GM23338 (cell line): ENCODE results near the gene BAD. TPM values are rescaled to one million over a fixed set of nuclear protein-coding genes. Genes with fewer than 3 reads are reported as not detected.
"Not testable (repeated sequence)": the region's sequence is repeated elsewhere in the genome, so short reads cannot be mapped to it uniquely, and the experiment has no call there.

ENCODE experiments used
- ATAC-seq: fragments of 200-7000 bp; cut with Tn5 transposase; 3 replicates; pipeline ENCODE4 v1.9.1; 2020
- DNase-seq: peaks from one replicate; pipeline ENCODE4 v3.0.0-alpha.2; 2015; ENCODE audit warnings: low spot score
- H2AFZ ChIP-seq: fragments of 200-600 bp; sonication (generic); 2 replicates; pipeline ENCODE4 v1.8.0; 2016; ENCODE audit warnings: antibody characterized with exemption, mild to moderate bottlenecking, moderate library complexity
- H3F3A ChIP-seq: fragments of 200-600 bp; sonication (generic); replicated peaks from 2 replicates; pipeline ENCODE4 v1.8.0; 2017; ENCODE audit warnings: antibody characterized with exemption, mixed run types, low read depth
- H3K27ac ChIP-seq: fragments of 200-600 bp; sonication (generic); 2 replicates; pipeline ENCODE4 v1.6.1; 2016; ENCODE audit warnings: low read depth
- H3K27me3 ChIP-seq: fragments of 200-600 bp; sonication (generic); 2 replicates; pipeline ENCODE4 v1.8.0; 2016; ENCODE audit warnings: mild to moderate bottlenecking, mixed run types, moderate library complexity; ENCODE audit not compliant: insufficient read depth
- H3K36me3 ChIP-seq: fragments of 200-600 bp; sonication (generic); 2 replicates; pipeline ENCODE4 v1.8.0; 2016; ENCODE audit warnings: mild to moderate bottlenecking; ENCODE audit not compliant: insufficient read depth
- H3K4me1 ChIP-seq: fragments of 200-600 bp; sonication (generic); 2 replicates; pipeline ENCODE4 v1.8.0; 2016; ENCODE audit warnings: mild to moderate bottlenecking, moderate library complexity; ENCODE audit not compliant: insufficient read depth
- H3K4me2 ChIP-seq: fragments of 200-600 bp; sonication (generic); 2 replicates; pipeline ENCODE4 v1.7.1; 2017; ENCODE audit warnings: mixed run types
- H3K4me3 ChIP-seq: fragments of 200-600 bp; sonication (generic); 2 replicates; pipeline ENCODE4 v1.6.1; 2016; ENCODE audit warnings: mixed run types
- H3K79me2 ChIP-seq: fragments of 200-600 bp; sonication (generic); replicated peaks from 2 replicates; pipeline ENCODE4 v1.8.0; 2017; ENCODE audit warnings: mild to moderate bottlenecking; ENCODE audit not compliant: insufficient read depth
- H3K9me2 ChIP-seq: fragments of 200-600 bp; sonication (generic); 2 replicates; pipeline ENCODE4 v1.8.0; 2017; ENCODE audit not compliant: insufficient read depth
- H4K20me1 ChIP-seq: fragments of 200-600 bp; sonication (generic); replicated peaks from 2 replicates; pipeline ENCODE4 v1.8.0; 2017; ENCODE audit warnings: mild to moderate bottlenecking; ENCODE audit not compliant: insufficient read depth
- H3K27ac Mint-ChIP-seq: 2 replicates; pipeline ENCODE4 v1.8.0; 2020; ENCODE audit warnings: inconsistent platforms, mild to moderate bottlenecking, moderate library complexity, mixed read lengths
- H3K27me3 Mint-ChIP-seq: 3 replicates; pipeline ENCODE4 v1.8.0; 2022; ENCODE audit warnings: low read depth, mild to moderate bottlenecking, moderate library complexity, mixed read lengths, inconsistent platforms; ENCODE audit not compliant: insufficient read depth, poor library complexity
- H3K36me3 Mint-ChIP-seq: 3 replicates; pipeline ENCODE4 v1.8.0; 2021; ENCODE audit warnings: low read depth, mild to moderate bottlenecking, inconsistent platforms, moderate library complexity, mixed read lengths
- H3K4me1 Mint-ChIP-seq: 3 replicates; pipeline ENCODE4 v1.8.0; 2020; ENCODE audit warnings: mild to moderate bottlenecking, inconsistent platforms, mixed read lengths
- H3K4me3 Mint-ChIP-seq: 3 replicates; pipeline ENCODE4 v1.8.0; 2021; ENCODE audit warnings: moderate library complexity, mild to moderate bottlenecking, inconsistent platforms, mixed read lengths
- H3K9me3 Mint-ChIP-seq: 3 replicates; pipeline ENCODE4 v1.8.0; 2020; ENCODE audit warnings: moderate library complexity, mild to moderate bottlenecking, inconsistent platforms, mixed read lengths
- CREB1 ChIP-seq: fragments of 250-450 bp; sonication (Bioruptor Pico); IDR thresholded peaks from 2 replicates; pipeline ENCODE4 v1.5.0; 2020; ENCODE audit warnings: low read depth, mild to moderate bottlenecking, moderate library complexity
- EZH2 ChIP-seq: fragments of 200-600 bp; sonication (generic); IDR thresholded peaks from one replicate; pipeline ENCODE4 v1.8.0; 2017; ENCODE audit warnings: antibody characterized with exemption, mild to moderate bottlenecking, low read depth; ENCODE audit not compliant: unreplicated experiment
- JUNB ChIP-seq: IDR thresholded peaks from one replicate; pipeline ENCODE4 v1.6.1; 2016; ENCODE audit warnings: antibody characterized with exemption; ENCODE audit not compliant: unreplicated experiment
- NANOG ChIP-seq: IDR thresholded peaks from 2 replicates; pipeline ENCODE4 v1.6.1; 2016; ENCODE audit warnings: antibody characterized with exemption, borderline replicate concordance
- POLR2AphosphoS5 ChIP-seq: IDR thresholded peaks from 2 replicates; pipeline ENCODE4 v1.6.1; 2016; ENCODE audit warnings: antibody characterized with exemption, low read depth
- STAT1 ChIP-seq: IDR thresholded peaks from one replicate; pipeline ENCODE4 v1.6.1; 2016; ENCODE audit warnings: antibody characterized with exemption; ENCODE audit not compliant: unreplicated experiment
- ZNF114 ChIP-seq: fragments of 250-450 bp; sonication (Bioruptor Pico); IDR thresholded peaks from 2 replicates; pipeline ENCODE4 v1.5.0; 2020; ENCODE audit warnings: mild to moderate bottlenecking, moderate library complexity
- ZNF331 ChIP-seq: fragments of 250-450 bp; sonication (Bioruptor Pico); IDR thresholded peaks from 2 replicates; pipeline ENCODE4 v1.5.0; 2020; ENCODE audit warnings: low read depth, mild to moderate bottlenecking, moderate library complexity
- polyA plus RNA-seq: library from polyadenylated mRNA; unstranded; fragments of >200 nt; fragmentation: Nextera tagmentation; extraction: Ambion mirVana; gene quantifications from 2 replicates; pipeline ENCODE4 v1.2.1, GENCODE V29; 2016
- total RNA-seq: library from RNA; depleted of rRNA; stranded (reverse); fragments of >200 nt; shearing (Covaris generic); gene quantifications from 2 replicates; pipeline ENCODE4 v1.2.3, GENCODE V29; 2014
- TF ChIP-seq, protein P1 (sequence below): IDR thresholded peaks from 2 replicates; pipeline ENCODE4 v1.6.1; 2016; ENCODE audit warnings: antibody characterized with exemption
- TF ChIP-seq, protein P2 (sequence below), 2 experiments: fragments of 200-600 bp in 1 of 2; sonication (generic) in 1 of 2; conservative IDR thresholded peaks; 2 replicates each; pipeline versions ENCODE4 v1.5.1 to v1.6.1; 2016 to 2017; ENCODE audit warnings: antibody characterized with exemption in 2 of 2, low read depth in 2 of 2, mild to moderate bottlenecking in 2 of 2, moderate library complexity in 1 of 2
- TF ChIP-seq, protein P3 (sequence below): fragments of 250-450 bp; sonication (Bioruptor Pico); IDR thresholded peaks from 2 replicates; pipeline ENCODE4 v1.5.0; 2020; ENCODE audit warnings: mild to moderate bottlenecking, moderate library complexity

The BAD gene
- total and polyA plus RNA-seq, 2 experiments from 2014 or later = 46.3 to 46.4 TPM

DNA sequence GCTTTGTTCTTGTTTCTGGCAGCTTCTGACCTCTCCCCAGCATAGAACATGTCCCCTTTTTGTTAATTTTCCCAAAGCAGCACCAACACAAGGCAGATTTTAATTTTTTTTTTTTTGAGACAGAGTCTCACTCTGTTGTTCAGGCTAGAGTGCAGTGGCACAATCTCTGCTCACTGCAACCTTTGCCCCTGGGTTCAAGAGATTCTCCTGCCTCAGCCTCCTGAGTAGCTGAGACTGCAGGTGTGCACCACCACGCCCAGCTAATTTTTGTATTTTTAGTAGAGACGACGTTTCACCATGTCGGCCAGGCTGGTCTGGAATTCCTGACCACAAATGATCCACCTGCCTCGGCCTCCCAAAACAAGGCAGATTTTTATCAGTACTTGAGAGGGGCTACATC lies 23.3 kb upstream of the BAD start:
- not testable (repeated sequence) for H2AFZ ChIP-seq, H3K27me3 ChIP-seq, H3K27ac ChIP-seq, ATAC-seq, H3K9me2 ChIP-seq, H4K20me1 ChIP-seq, H3K9me3 Mint-ChIP-seq, H3K36me3 ChIP-seq, DNase-seq, H3K4me1 ChIP-seq, H3F3A ChIP-seq, H3K27ac Mint-ChIP-seq, H3K4me2 ChIP-seq, H3K4me3 ChIP-seq
- Mint-ChIP-seq H3K27me3 (peaks cover 23% of the 10 kb centered on the region), H3K4me3 (peak overlapping the region; percentile 29; the same call in 2 of the 3 replicates), H3K4me1 (peaks cover 14% of the 10 kb centered on the region), H3K36me3 (peaks cover 13% of the 10 kb centered on the region; the same call in 2 of the 3 replicates)
- H3K79me2 ChIP-seq = peaks cover 39% of the 10 kb centered on the region

DNA sequence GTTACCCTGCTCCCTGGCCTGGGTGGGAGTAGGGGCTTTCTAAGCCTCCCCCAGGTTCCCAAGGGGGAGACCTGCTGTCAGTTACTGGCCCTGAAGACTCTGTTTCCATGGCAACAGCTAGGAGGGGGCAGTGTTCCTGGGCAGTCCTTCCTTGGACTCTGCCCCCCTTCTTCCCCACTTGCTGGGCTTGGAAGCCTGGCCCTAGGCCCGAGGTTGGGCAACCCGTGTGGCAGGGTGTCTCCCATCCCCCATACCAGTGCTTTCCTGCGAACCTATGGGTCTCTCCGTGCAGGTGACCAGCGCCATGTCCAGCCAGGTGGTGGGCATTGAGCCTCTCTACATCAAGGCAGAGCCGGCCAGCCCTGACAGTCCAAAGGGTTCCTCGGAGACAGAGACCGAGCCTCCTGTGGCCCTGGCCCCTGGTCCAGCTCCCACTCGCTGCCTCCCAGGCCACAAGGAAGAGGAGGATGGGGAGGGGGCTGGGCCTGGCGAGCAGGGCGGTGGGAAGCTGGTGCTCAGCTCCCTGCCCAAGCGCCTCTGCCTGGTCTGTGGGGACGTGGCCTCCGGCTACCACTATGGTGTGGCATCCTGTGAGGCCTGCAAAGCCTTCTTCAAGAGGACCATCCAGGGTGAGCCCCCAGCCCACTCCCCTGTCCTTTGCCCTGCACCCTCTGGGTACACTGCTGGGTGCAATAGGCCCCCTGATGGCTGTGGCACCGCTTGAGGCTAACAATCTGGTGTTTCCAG lies 22.6 kb upstream of the BAD start:
- peaks cover 14% of the 10 kb centered on the region for H3K4me1 Mint-ChIP-seq
- H3K27ac ChIP-seq = no peak overlapping the region
- H3K27me3 Mint-ChIP-seq = peaks cover 18% of the 10 kb centered on the region
- ATAC-seq (no peak), DNase-seq (no peak)
- peak overlapping the region; percentile 90 for H3K4me2 ChIP-seq
- H2AFZ ChIP-seq = no peak overlapping the region
- no peaks in the 10 kb centered on the region; the same call in 1 of the 2 replicates for H4K20me1 ChIP-seq
- H3K27ac Mint-ChIP-seq = no peak overlapping the region; the same call in 1 of the 2 replicates
- peaks cover 7% of the 10 kb centered on the region for H3F3A ChIP-seq
- peaks cover 13% of the 10 kb centered on the region for H3K27me3 ChIP-seq
- H3K4me3 ChIP-seq = peak overlapping the region; percentile 91
- H3K4me1 ChIP-seq = peaks cover 9% of the 10 kb centered on the region; the same call in 1 of the 2 replicates
- peaks cover 10% of the 10 kb centered on the region; the same call in 2 of the 3 replicates for H3K36me3 Mint-ChIP-seq
- H3K4me3 Mint-ChIP-seq = peak overlapping the region; percentile 100
- H3K9me3 Mint-ChIP-seq = no peaks in the 10 kb centered on the region; the same call in 2 of the 3 replicates
- H3K9me2 ChIP-seq = no peaks in the 10 kb centered on the region
- H3K36me3 ChIP-seq = no peaks in the 10 kb centered on the region
- peaks cover 36% of the 10 kb centered on the region for H3K79me2 ChIP-seq
- TF ChIP-seq, protein P1, sequence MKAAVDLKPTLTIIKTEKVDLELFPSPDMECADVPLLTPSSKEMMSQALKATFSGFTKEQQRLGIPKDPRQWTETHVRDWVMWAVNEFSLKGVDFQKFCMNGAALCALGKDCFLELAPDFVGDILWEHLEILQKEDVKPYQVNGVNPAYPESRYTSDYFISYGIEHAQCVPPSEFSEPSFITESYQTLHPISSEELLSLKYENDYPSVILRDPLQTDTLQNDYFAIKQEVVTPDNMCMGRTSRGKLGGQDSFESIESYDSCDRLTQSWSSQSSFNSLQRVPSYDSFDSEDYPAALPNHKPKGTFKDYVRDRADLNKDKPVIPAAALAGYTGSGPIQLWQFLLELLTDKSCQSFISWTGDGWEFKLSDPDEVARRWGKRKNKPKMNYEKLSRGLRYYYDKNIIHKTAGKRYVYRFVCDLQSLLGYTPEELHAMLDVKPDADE = no peak
- TF ChIP-seq, protein P2, sequence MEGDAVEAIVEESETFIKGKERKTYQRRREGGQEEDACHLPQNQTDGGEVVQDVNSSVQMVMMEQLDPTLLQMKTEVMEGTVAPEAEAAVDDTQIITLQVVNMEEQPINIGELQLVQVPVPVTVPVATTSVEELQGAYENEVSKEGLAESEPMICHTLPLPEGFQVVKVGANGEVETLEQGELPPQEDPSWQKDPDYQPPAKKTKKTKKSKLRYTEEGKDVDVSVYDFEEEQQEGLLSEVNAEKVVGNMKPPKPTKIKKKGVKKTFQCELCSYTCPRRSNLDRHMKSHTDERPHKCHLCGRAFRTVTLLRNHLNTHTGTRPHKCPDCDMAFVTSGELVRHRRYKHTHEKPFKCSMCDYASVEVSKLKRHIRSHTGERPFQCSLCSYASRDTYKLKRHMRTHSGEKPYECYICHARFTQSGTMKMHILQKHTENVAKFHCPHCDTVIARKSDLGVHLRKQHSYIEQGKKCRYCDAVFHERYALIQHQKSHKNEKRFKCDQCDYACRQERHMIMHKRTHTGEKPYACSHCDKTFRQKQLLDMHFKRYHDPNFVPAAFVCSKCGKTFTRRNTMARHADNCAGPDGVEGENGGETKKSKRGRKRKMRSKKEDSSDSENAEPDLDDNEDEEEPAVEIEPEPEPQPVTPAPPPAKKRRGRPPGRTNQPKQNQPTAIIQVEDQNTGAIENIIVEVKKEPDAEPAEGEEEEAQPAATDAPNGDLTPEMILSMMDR (conservative IDR thresholded peaks at IDR 0.05; ENCODE audit: low read depth in 2 of 2) = no peak
- TF ChIP-seq POLR2AphosphoS5 (no peak), EZH2 (no peak), ZNF331 (CRISPR knock-in tag) (no peak), NANOG (no peak), CREB1 (CRISPR knock-in tag) (no peak), ZNF114 (CRISPR knock-in tag) (no peak), JUNB (no peak), STAT1 (no peak)
- TF ChIP-seq, protein P3, sequence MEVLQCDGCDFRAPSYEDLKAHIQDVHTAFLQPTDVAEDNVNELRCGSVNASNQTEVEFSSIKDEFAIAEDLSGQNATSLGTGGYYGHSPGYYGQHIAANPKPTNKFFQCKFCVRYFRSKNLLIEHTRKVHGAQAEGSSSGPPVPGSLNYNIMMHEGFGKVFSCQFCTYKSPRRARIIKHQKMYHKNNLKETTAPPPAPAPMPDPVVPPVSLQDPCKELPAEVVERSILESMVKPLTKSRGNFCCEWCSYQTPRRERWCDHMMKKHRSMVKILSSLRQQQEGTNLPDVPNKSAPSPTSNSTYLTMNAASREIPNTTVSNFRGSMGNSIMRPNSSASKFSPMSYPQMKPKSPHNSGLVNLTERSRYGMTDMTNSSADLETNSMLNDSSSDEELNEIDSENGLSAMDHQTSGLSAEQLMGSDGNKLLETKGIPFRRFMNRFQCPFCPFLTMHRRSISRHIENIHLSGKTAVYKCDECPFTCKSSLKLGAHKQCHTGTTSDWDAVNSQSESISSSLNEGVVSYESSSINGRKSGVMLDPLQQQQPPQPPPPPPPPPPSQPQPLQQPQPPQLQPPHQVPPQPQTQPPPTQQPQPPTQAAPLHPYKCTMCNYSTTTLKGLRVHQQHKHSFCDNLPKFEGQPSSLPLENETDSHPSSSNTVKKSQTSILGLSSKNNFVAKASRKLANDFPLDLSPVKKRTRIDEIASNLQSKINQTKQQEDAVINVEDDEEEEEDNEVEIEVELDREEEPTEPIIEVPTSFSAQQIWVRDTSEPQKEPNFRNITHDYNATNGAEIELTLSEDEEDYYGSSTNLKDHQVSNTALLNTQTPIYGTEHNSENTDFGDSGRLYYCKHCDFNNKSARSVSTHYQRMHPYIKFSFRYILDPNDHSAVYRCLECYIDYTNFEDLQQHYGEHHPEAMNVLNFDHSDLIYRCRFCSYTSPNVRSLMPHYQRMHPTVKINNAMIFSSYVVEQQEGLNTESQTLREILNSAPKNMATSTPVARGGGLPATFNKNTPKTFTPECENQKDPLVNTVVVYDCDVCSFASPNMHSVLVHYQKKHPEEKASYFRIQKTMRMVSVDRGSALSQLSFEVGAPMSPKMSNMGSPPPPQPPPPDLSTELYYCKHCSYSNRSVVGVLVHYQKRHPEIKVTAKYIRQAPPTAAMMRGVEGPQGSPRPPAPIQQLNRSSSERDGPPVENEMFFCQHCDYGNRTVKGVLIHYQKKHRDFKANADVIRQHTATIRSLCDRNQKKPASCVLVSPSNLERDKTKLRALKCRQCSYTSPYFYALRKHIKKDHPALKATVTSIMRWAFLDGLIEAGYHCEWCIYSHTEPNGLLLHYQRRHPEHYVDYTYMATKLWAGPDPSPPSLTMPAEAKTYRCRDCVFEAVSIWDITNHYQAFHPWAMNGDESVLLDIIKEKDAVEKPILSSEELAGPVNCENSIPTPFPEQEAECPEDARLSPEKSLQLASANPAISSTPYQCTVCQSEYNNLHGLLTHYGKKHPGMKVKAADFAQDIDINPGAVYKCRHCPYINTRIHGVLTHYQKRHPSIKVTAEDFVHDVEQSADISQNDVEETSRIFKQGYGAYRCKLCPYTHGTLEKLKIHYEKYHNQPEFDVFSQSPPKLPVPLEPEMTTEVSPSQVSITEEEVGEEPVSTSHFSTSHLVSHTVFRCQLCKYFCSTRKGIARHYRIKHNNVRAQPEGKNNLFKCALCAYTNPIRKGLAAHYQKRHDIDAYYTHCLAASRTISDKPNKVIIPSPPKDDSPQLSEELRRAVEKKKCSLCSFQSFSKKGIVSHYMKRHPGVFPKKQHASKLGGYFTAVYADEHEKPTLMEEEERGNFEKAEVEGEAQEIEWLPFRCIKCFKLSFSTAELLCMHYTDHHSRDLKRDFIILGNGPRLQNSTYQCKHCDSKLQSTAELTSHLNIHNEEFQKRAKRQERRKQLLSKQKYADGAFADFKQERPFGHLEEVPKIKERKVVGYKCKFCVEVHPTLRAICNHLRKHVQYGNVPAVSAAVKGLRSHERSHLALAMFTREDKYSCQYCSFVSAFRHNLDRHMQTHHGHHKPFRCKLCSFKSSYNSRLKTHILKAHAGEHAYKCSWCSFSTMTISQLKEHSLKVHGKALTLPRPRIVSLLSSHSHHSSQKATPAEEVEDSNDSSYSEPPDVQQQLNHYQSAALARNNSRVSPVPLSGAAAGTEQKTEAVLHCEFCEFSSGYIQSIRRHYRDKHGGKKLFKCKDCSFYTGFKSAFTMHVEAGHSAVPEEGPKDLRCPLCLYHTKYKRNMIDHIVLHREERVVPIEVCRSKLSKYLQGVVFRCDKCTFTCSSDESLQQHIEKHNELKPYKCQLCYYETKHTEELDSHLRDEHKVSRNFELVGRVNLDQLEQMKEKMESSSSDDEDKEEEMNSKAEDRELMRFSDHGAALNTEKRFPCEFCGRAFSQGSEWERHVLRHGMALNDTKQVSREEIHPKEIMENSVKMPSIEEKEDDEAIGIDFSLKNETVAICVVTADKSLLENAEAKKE (CRISPR knock-in tag) = no peak
